ENCODE results near the gene NNMT. TPM values are rescaled to one million over a fixed set of nuclear protein-coding genes. Genes with fewer than 3 reads are reported as not detected.

Gene NNMT
- total and polyA plus RNA-seq, 2 donors (not counting 3 experiments of a cell fraction or from before 2014, with no cell fraction given): 330 to 454 TPM

- DNase-seq (ENCODE audit: low read depth, low spot score): no peak
- no peak overlapping the region for H2AFZ ChIP-seq (ENCODE audit: low read depth, low read length)
- TSS peak; percentile 70 for BruUV-seq (replicated peaks)
Measured at GRCh38 chr11:114296605-114297372, 590 bp downstream of the NNMT start.

More at GRCh38 chr11:114296605-114297372, 590 bp downstream of the NNMT start:
- Histone ChIP-seq H3K4me3 (replicated peaks in 1 of 3; ENCODE audit: insufficient read depth in 1 of 3, low read depth in 1 of 3, low read length in 3 of 3) (peak overlapping the region; percentile 85 to 99 (median 96)), H3K9me3 (replicated peaks; ENCODE audit: control insufficient read depth, insufficient read depth, low read length) (no peaks in the 10 kb centered on the region), H3K79me2 (ENCODE audit: control insufficient read depth, insufficient read depth, low read length) (peaks cover 53% of the 10 kb centered on the region), H3K4me1 (ENCODE audit: control insufficient read depth, extremely low read depth, insufficient read depth, low read length) (peaks cover 61% of the 10 kb centered on the region), H3K4me2 (ENCODE audit: insufficient read depth, low read length) (peak overlapping the region; percentile 93), H3K36me3 (ENCODE audit: control insufficient read depth in 2 of 2, extremely low read depth in 1 of 2, insufficient read depth in 2 of 2, low read length in 2 of 2) (peaks cover 2% of the 10 kb centered on the region in 2 experiments), H4K20me1 (replicated peaks; ENCODE audit: control insufficient read depth, extremely low read depth, insufficient read depth, low read length) (no peaks in the 10 kb centered on the region), H3K27ac (ENCODE audit: insufficient read depth, low read depth, low read length) (peak overlapping the region; percentile 100), H3K9ac (replicated peaks; ENCODE audit: extremely low read depth, insufficient read depth, low read length) (peak overlapping the region; percentile 100), H3K27me3 (ENCODE audit: control insufficient read depth in 2 of 2, insufficient read depth in 2 of 2, low read length in 2 of 2) (no peaks in the 10 kb centered on the region), H3K9me1 (replicated peaks; ENCODE audit: control insufficient read depth, extremely low read depth, insufficient read depth, low read length) (no peaks in the 10 kb centered on the region)
- dilution Hi-C loops (cut with MboI; ENCODE audit: extremely low pct_ligation_motif_present, low sequenced_read_pairs): no loop called here
- ChIA-PET POLR2A (interaction anchor here (1.0 to 1.9 kb wide), 3 partner anchors 8 to 134 kb away, joined by 4 to 33 read pairs (median 9); no protein-coding TSS in a partner anchor), CTCF (interaction anchor here (0.6 to 2.7 kb wide), 7 partner anchors 7 to 44 kb away, joined by 3 to 32 read pairs (median 8); no protein-coding TSS in a partner anchor)
- no peak for FAIRE-seq
- TF ChIP-seq CTCF (IDR thresholded peaks at IDR 0.05; ENCODE audit: extremely low read depth in 1 of 2, insufficient read depth in 1 of 2, low read depth in 1 of 2, low read length in 2 of 2) (no peak), POLR2AphosphoS5 (IDR thresholded peaks at IDR 0.05; ENCODE audit: insufficient read depth, low read depth, low read length) (no peak), MAX (IDR thresholded peaks at IDR 0.05; ENCODE audit: insufficient read depth, insufficient read length) (no peak), EZH2 (IDR thresholded peaks at IDR 0.05; ENCODE audit: borderline replicate concordance, low read depth, low read length, severe bottlenecking) (no peak), POLR2A (IDR thresholded peaks at IDR 0.05; ENCODE audit: low read depth, low read length) (no peak), GATA2 (IDR thresholded peaks at IDR 0.05; ENCODE audit: insufficient read depth, insufficient read length, low read depth, low read length) (no peak), JUN (IDR thresholded peaks at IDR 0.05; ENCODE audit: borderline replicate concordance, insufficient read depth, insufficient read length, low read depth) (peak; percentile 1), FOS (IDR thresholded peaks at IDR 0.05; ENCODE audit: borderline replicate concordance, insufficient read depth, low read length) (peak; percentile 31), MYC (IDR thresholded peaks at IDR 0.05; ENCODE audit: low read depth, low read length) (no peak)
- intact Hi-C loops (cut with micrococcal nuclease): loop anchor here (1.0 kb wide), 6 partner anchors 11 to 143 kb away; partner anchors contain the start of gene REXO2

Measured in endothelial cell of umbilical vein (primary cell).